Hepatocyte (in vitro differentiated cells): ENCODE measurements around the gene B3GALT2.

Experiments used
- EZH2 ChIP-seq: fragments of 200-600 bp; sonication (generic); IDR thresholded peaks from 2 replicates; pipeline ENCODE4 v1.6.1; 2016; ENCODE audit warnings: antibody characterized with exemption, mild to moderate bottlenecking, borderline replicate concordance
- EZH2phosphoT487 ChIP-seq: fragments of 200-600 bp; sonication (generic); IDR thresholded peaks from one replicate; pipeline ENCODE4 v1.6.1; 2018; ENCODE audit warnings: antibody characterized with exemption, mild to moderate bottlenecking, low read depth, moderate library complexity; ENCODE audit not compliant: unreplicated experiment, severe bottlenecking
- TF ChIP-seq, protein P1 (sequence below): fragments of 200-600 bp; sonication (generic); IDR thresholded peaks from 2 replicates; pipeline ENCODE4 v1.5.1; 2016; ENCODE audit warnings: antibody characterized with exemption, mild to moderate bottlenecking; ENCODE audit not compliant: poor library complexity

DNA sequence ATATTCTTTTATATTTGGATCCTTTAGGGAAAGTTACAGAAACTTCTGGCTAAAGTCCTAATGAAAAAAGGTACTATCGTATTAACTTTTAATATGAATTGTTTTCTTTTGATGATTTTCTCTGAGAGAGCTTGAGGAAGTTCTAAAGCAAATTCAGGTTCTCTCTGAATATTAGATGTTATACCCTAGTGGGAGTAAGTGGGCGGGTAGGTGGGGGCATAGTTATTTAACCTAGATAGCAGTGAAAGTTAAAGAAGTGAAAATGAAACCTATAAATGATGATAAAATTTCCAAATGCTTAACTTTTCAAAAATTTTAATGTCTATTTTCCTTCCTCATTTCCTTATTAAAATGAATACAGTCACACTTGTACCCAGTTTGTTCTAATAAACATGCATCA lies 26.2 kb upstream of the B3GALT2 start:
- TF ChIP-seq, protein P1, sequence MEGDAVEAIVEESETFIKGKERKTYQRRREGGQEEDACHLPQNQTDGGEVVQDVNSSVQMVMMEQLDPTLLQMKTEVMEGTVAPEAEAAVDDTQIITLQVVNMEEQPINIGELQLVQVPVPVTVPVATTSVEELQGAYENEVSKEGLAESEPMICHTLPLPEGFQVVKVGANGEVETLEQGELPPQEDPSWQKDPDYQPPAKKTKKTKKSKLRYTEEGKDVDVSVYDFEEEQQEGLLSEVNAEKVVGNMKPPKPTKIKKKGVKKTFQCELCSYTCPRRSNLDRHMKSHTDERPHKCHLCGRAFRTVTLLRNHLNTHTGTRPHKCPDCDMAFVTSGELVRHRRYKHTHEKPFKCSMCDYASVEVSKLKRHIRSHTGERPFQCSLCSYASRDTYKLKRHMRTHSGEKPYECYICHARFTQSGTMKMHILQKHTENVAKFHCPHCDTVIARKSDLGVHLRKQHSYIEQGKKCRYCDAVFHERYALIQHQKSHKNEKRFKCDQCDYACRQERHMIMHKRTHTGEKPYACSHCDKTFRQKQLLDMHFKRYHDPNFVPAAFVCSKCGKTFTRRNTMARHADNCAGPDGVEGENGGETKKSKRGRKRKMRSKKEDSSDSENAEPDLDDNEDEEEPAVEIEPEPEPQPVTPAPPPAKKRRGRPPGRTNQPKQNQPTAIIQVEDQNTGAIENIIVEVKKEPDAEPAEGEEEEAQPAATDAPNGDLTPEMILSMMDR: no peak
- TF ChIP-seq EZH2 (no peak), EZH2phosphoT487 (no peak)
